ENCODE results near the gene GCLM. TPM values are rescaled to one million over a fixed set of nuclear protein-coding genes. Genes with fewer than 3 reads are reported as not detected.

The GCLM gene
- total RNA-seq, 1 experiment from 2014 or later = 28.9 TPM

GRCh38 chr1:93905051-93905450 lies 4.2 kb downstream of the GCLM start:
- TF ChIP-seq, protein P1, sequence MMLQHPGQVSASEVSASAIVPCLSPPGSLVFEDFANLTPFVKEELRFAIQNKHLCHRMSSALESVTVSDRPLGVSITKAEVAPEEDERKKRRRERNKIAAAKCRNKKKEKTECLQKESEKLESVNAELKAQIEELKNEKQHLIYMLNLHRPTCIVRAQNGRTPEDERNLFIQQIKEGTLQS (IDR thresholded peaks at IDR 0.05) = no peak
- TF ChIP-seq YY1 (IDR thresholded peaks at IDR 0.05; ENCODE audit: extremely low read depth, insufficient replicate concordance, low read depth, low read length) = no peak
- no peak for TF ChIP-seq EZH2 (IDR thresholded peaks at IDR 0.05)
- TF ChIP-seq ZBTB33 (IDR thresholded peaks at IDR 0.05; ENCODE audit: extremely low read depth, insufficient replicate concordance, low read length) = no peak
- no peak for TF ChIP-seq EGR1 (IDR thresholded peaks at IDR 0.05; ENCODE audit: low read depth)
- H3K27ac ChIP-seq (ENCODE audit: low read depth, low read length) = no peak overlapping the region
- H3K4me3 ChIP-seq (replicated peaks in 1 of 2; ENCODE audit: low read depth in 1 of 2, low read length in 2 of 2) = no peak overlapping the region
- POLR2A ChIA-PET = no interaction called here
- ATAC-seq (no peak), DNase-seq (ENCODE audit: low read depth, low spot score) (no peak)
- peaks cover 7 to 32% of the 10 kb centered on the region in 2 experiments; a peak in 3 of 4 replicates for H3K4me1 ChIP-seq (ENCODE audit: control insufficient read depth in 1 of 2, insufficient read depth in 2 of 2, low read length in 2 of 2)
- H3K9me2 ChIP-seq (ENCODE audit: insufficient read depth) = no peaks in the 10 kb centered on the region
- H3K9ac ChIP-seq (ENCODE audit: low read length) = no peak overlapping the region
- H2AFZ ChIP-seq (ENCODE audit: low read depth, low read length, poor library complexity, severe bottlenecking) = no peak overlapping the region
- H3K9me3 ChIP-seq (ENCODE audit: control insufficient read depth in 1 of 2, insufficient read depth in 1 of 2, low read depth in 1 of 2, low read length in 2 of 2) = no peaks in the 10 kb centered on the region
- no peak overlapping the region for H3K4me2 ChIP-seq (ENCODE audit: low read length)
- no TSS peak for BruUV-seq (replicated peaks)
- CTCF ChIA-PET = no interaction called here
- H3K79me2 ChIP-seq (ENCODE audit: insufficient read depth, low read length) = peaks cover 79% of the 10 kb centered on the region
- no peaks in the 10 kb centered on the region for H4K20me1 ChIP-seq (ENCODE audit: insufficient read depth)
- H3K27me3 ChIP-seq (ENCODE audit: insufficient read depth, low read length) = no peaks in the 10 kb centered on the region
- RAD21 ChIA-PET (ENCODE audit: low non-redundant PET in 1 of 2, low total read pairs in 2 of 2, uncharacterized antibody in 2 of 2, unreplicated experiment in 2 of 2) = no interaction called here
- H3K36me3 ChIP-seq (ENCODE audit: control insufficient read depth in 1 of 2, insufficient read depth in 2 of 2, low read length in 2 of 2) = peaks cover 0 to 10% of the 10 kb centered on the region in 2 experiments; a peak in 2 of 4 replicates
- intact Hi-C loops (cut with micrococcal nuclease) = loop anchor here (5.0 to 10.0 kb wide), 2 partner anchors 332 to 430 kb away; partner anchors contain the start of gene ARHGAP29

GRCh38 chr1:93904228-93904627 lies 5.0 kb downstream of the GCLM start:
- ChIA-PET RAD21 (ENCODE audit: low non-redundant PET in 1 of 2, low total read pairs in 2 of 2, uncharacterized antibody in 2 of 2, unreplicated experiment in 2 of 2) (no interaction called here), CTCF (no interaction called here), POLR2A (no interaction called here)
- Histone ChIP-seq H3K36me3 (ENCODE audit: control insufficient read depth in 1 of 2, insufficient read depth in 2 of 2, low read length in 2 of 2) (peaks cover 0 to 10% of the 10 kb centered on the region in 2 experiments; a peak in 2 of 4 replicates), H3K4me3 (replicated peaks in 1 of 2; ENCODE audit: low read depth in 1 of 2, low read length in 2 of 2) (no peak overlapping the region), H3K27ac (ENCODE audit: low read depth, low read length) (no peak overlapping the region), H3K9ac (ENCODE audit: low read length) (no peak overlapping the region), H3K9me2 (ENCODE audit: insufficient read depth) (no peaks in the 10 kb centered on the region), H3K4me1 (ENCODE audit: control insufficient read depth in 1 of 2, insufficient read depth in 2 of 2, low read length in 2 of 2) (peaks cover 7 to 27% of the 10 kb centered on the region in 2 experiments; a peak in 3 of 4 replicates), H4K20me1 (ENCODE audit: insufficient read depth) (no peaks in the 10 kb centered on the region), H3K79me2 (ENCODE audit: insufficient read depth, low read length) (peaks cover 84% of the 10 kb centered on the region), H3K27me3 (ENCODE audit: insufficient read depth, low read length) (no peaks in the 10 kb centered on the region), H3K4me2 (ENCODE audit: low read length) (no peak overlapping the region), H3K9me3 (ENCODE audit: control insufficient read depth in 1 of 2, insufficient read depth in 1 of 2, low read depth in 1 of 2, low read length in 2 of 2) (no peaks in the 10 kb centered on the region), H2AFZ (ENCODE audit: low read depth, low read length, poor library complexity, severe bottlenecking) (no peak overlapping the region)
- DNase-seq (ENCODE audit: low read depth, low spot score) (no peak), ATAC-seq (no peak)
- BruUV-seq (replicated peaks) = no TSS peak
- intact Hi-C loops (cut with micrococcal nuclease) = loop anchor here (10.0 kb wide), 1 partner anchor 431 kb away; no protein-coding TSS in a partner anchor
- TF ChIP-seq SP1 (IDR thresholded peaks at IDR 0.05; ENCODE audit: low read depth) (no peak), POLR2A (IDR thresholded peaks at IDR 0.05; ENCODE audit: borderline replicate concordance, extremely low read depth, insufficient read depth, insufficient read length) (no peak), ELF1 (IDR thresholded peaks at IDR 0.05; ENCODE audit: borderline replicate concordance, low read depth) (no peak)

Measured in HCT116 (cell line).